ENCODE data around the gene DEFB110.

DEFB110 gene

DNA sequence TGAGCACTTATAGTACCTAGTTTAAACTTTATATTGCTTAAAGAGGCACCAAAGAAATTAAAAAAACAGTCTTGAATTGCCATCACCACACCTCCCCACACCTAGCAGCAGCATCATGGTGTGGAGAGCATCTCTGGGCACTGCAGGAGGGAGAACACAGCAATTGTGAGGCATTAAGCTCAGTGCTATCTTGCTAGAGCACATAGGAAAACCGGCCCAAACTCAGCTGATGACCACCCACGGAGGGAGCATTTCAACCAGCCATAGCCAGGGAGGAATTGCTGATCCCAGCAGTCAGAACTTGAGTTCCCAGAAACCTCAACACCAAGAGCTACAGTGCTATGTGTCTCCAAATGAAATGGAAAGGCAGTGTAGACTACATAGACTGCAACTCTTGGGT is 32.9 kb downstream of the DEFB110 start:
- Histone ChIP-seq H2AK5ac (ENCODE audit: low read depth, low read length) (no peak overlapping the region), H3K14ac (ENCODE audit: low read length) (no peak overlapping the region), H3K79me1 (ENCODE audit: low read depth, low read length) (no peaks in the 10 kb centered on the region), H2BK120ac (ENCODE audit: low read depth, low read length) (no peak overlapping the region), H2BK15ac (ENCODE audit: low read length) (no peak overlapping the region), H4K91ac (ENCODE audit: low read depth, low read length, poor library complexity) (no peak overlapping the region), H3K18ac (ENCODE audit: low read length) (no peak overlapping the region), H3K36me3 (replicated peaks in 1 of 2; ENCODE audit: control insufficient read depth in 2 of 2, insufficient read depth in 2 of 2, low read length in 2 of 2) (no peaks in the 10 kb centered on the region), H2AFZ (ENCODE audit: low read length) (no peak overlapping the region), H3K27me3 (ENCODE audit: control insufficient read depth in 3 of 3, insufficient read depth in 3 of 3, low read depth in 1 of 3, low read length in 3 of 3) (no peaks in the 10 kb centered on the region), H3K4me1 (ENCODE audit: control insufficient read depth in 2 of 2, insufficient read depth in 1 of 2, low read depth in 1 of 2, low read length in 2 of 2) (no peaks in the 10 kb centered on the region), H3K9me3 (replicated peaks in 1 of 2; ENCODE audit: control insufficient read depth in 2 of 2, insufficient read depth in 1 of 2, low read depth in 1 of 2, low read length in 2 of 2) (no peaks in the 10 kb centered on the region), H2BK5ac (ENCODE audit: low read length) (no peak overlapping the region), H3K4me2 (ENCODE audit: insufficient read depth, low read length, poor library complexity, severe bottlenecking) (no peak overlapping the region), H2BK12ac (ENCODE audit: low read length) (no peak overlapping the region), H3K4ac (ENCODE audit: low read length) (no peak overlapping the region), H3K4me3 (ENCODE audit: low read length in 2 of 2) (no peak overlapping the region), H4K8ac (ENCODE audit: low read depth, low read length) (no peak overlapping the region), H3K23ac (ENCODE audit: low read depth, low read length, poor library complexity) (no peak overlapping the region), H3K27ac (replicated peaks; ENCODE audit: low read length) (no peak overlapping the region), H3K9ac (ENCODE audit: low read depth, low read length, poor library complexity) (no peak overlapping the region)
- no CpG with 5 or more reads among the region's 2 CpGs for WGBS, 2 donors (ENCODE audit: extremely low coverage in 2 of 2, insufficient read length in 2 of 2, insufficient replicate concordance in 1 of 2)
- no peak for DNase-seq (ENCODE audit: low spot score)

GRCh38 chr6:49987749-49988148 is 34.0 kb downstream of the DEFB110 start:
- H2AK5ac ChIP-seq (ENCODE audit: low read depth, low read length): no peak overlapping the region
- no peaks in the 10 kb centered on the region for H3K4me1 ChIP-seq (ENCODE audit: control insufficient read depth in 2 of 2, insufficient read depth in 1 of 2, low read depth in 1 of 2, low read length in 2 of 2)
- H2BK15ac ChIP-seq (ENCODE audit: low read length): no peak overlapping the region
- no peaks in the 10 kb centered on the region for H3K27me3 ChIP-seq (ENCODE audit: control insufficient read depth in 3 of 3, insufficient read depth in 3 of 3, low read depth in 1 of 3, low read length in 3 of 3)
- H2BK5ac ChIP-seq (ENCODE audit: low read length): no peak overlapping the region
- no peak overlapping the region for H3K23ac ChIP-seq (ENCODE audit: low read depth, low read length, poor library complexity)
- H4K91ac ChIP-seq (ENCODE audit: low read depth, low read length, poor library complexity): no peak overlapping the region
- no peak overlapping the region for H3K27ac ChIP-seq (replicated peaks; ENCODE audit: low read length)
- no peak overlapping the region for H2BK12ac ChIP-seq (ENCODE audit: low read length)
- no peaks in the 10 kb centered on the region for H3K79me1 ChIP-seq (ENCODE audit: low read depth, low read length)
- no CpG with 5 or more reads among the region's 2 CpGs for WGBS, 2 donors (ENCODE audit: extremely low coverage in 2 of 2, insufficient read length in 2 of 2, insufficient replicate concordance in 1 of 2)
- H2AFZ ChIP-seq (ENCODE audit: low read length): no peak overlapping the region
- no peak overlapping the region for H2BK120ac ChIP-seq (ENCODE audit: low read depth, low read length)
- H3K36me3 ChIP-seq (replicated peaks in 1 of 2; ENCODE audit: control insufficient read depth in 2 of 2, insufficient read depth in 2 of 2, low read length in 2 of 2): no peaks in the 10 kb centered on the region
- H3K18ac ChIP-seq (ENCODE audit: low read length): no peak overlapping the region
- H3K9me3 ChIP-seq (replicated peaks in 1 of 2; ENCODE audit: control insufficient read depth in 2 of 2, insufficient read depth in 1 of 2, low read depth in 1 of 2, low read length in 2 of 2): no peaks in the 10 kb centered on the region
- H3K9ac ChIP-seq (ENCODE audit: low read depth, low read length, poor library complexity): no peak overlapping the region
- H4K8ac ChIP-seq (ENCODE audit: low read depth, low read length): no peak overlapping the region
- H3K14ac ChIP-seq (ENCODE audit: low read length): no peak overlapping the region
- H3K4ac ChIP-seq (ENCODE audit: low read length): no peak overlapping the region
- H3K4me2 ChIP-seq (ENCODE audit: insufficient read depth, low read length, poor library complexity, severe bottlenecking): no peak overlapping the region
- no peak for DNase-seq (ENCODE audit: low spot score)
- no peak overlapping the region for H3K4me3 ChIP-seq (ENCODE audit: low read length in 2 of 2)

DNA sequence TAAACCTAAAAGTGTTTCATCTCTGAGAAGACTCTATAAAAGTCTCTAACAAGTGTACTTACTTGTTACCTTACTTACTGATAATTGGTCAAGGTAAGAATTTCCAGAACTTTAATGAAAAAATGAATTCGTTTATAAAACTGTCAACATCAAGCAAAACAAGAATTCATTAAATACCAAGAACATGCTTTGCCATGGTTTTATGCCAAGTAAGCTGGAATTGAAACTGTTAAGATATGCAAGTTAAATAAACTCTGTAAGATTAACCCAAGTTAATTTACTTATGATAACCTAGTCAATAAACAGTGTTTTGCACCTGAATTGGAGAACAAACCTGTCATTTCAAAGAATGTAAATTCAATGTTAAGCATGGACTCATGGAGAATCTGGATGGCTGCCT is 35.2 kb downstream of the DEFB110 start:
- Histone ChIP-seq H3K79me1 (ENCODE audit: low read depth, low read length) (no peaks in the 10 kb centered on the region), H2BK12ac (ENCODE audit: low read length) (no peak overlapping the region), H2AK5ac (ENCODE audit: low read depth, low read length) (no peak overlapping the region), H3K14ac (ENCODE audit: low read length) (no peak overlapping the region), H2AFZ (ENCODE audit: low read length) (no peak overlapping the region), H3K4me2 (ENCODE audit: insufficient read depth, low read length, poor library complexity, severe bottlenecking) (no peak overlapping the region), H3K4ac (ENCODE audit: low read length) (no peak overlapping the region), H3K36me3 (replicated peaks in 1 of 2; ENCODE audit: control insufficient read depth in 2 of 2, insufficient read depth in 2 of 2, low read length in 2 of 2) (no peaks in the 10 kb centered on the region), H4K91ac (ENCODE audit: low read depth, low read length, poor library complexity) (no peak overlapping the region), H2BK15ac (ENCODE audit: low read length) (no peak overlapping the region), H3K27ac (replicated peaks; ENCODE audit: low read length) (no peak overlapping the region), H4K8ac (ENCODE audit: low read depth, low read length) (no peak overlapping the region), H2BK5ac (ENCODE audit: low read length) (no peak overlapping the region), H3K4me1 (ENCODE audit: control insufficient read depth in 2 of 2, insufficient read depth in 1 of 2, low read depth in 1 of 2, low read length in 2 of 2) (no peaks in the 10 kb centered on the region), H2BK120ac (ENCODE audit: low read depth, low read length) (no peak overlapping the region), H3K23ac (ENCODE audit: low read depth, low read length, poor library complexity) (no peak overlapping the region), H3K18ac (ENCODE audit: low read length) (no peak overlapping the region), H3K9ac (ENCODE audit: low read depth, low read length, poor library complexity) (no peak overlapping the region), H3K27me3 (ENCODE audit: control insufficient read depth in 3 of 3, insufficient read depth in 3 of 3, low read depth in 1 of 3, low read length in 3 of 3) (no peaks in the 10 kb centered on the region), H3K4me3 (ENCODE audit: low read length in 2 of 2) (no peak overlapping the region), H3K9me3 (replicated peaks in 1 of 2; ENCODE audit: control insufficient read depth in 2 of 2, insufficient read depth in 1 of 2, low read depth in 1 of 2, low read length in 2 of 2) (no peaks in the 10 kb centered on the region)
- no CpG with 5 or more reads among the region's 1 CpG for WGBS, 2 donors (ENCODE audit: extremely low coverage in 2 of 2, insufficient read length in 2 of 2, insufficient replicate concordance in 1 of 2)
- no peak for DNase-seq (ENCODE audit: low spot score)

GRCh38 chr6:49982046-49982445 is 39.7 kb downstream of the DEFB110 start:
- Histone ChIP-seq H3K79me1 (ENCODE audit: low read depth, low read length) (no peaks in the 10 kb centered on the region), H2BK12ac (ENCODE audit: low read length) (no peak overlapping the region), H3K36me3 (replicated peaks in 1 of 2; ENCODE audit: control insufficient read depth in 2 of 2, insufficient read depth in 2 of 2, low read length in 2 of 2) (no peaks in the 10 kb centered on the region), H3K23ac (ENCODE audit: low read depth, low read length, poor library complexity) (no peak overlapping the region), H4K91ac (ENCODE audit: low read depth, low read length, poor library complexity) (no peak overlapping the region), H2BK120ac (ENCODE audit: low read depth, low read length) (no peak overlapping the region), H3K4me3 (ENCODE audit: low read length in 2 of 2) (no peak overlapping the region), H3K4me2 (ENCODE audit: insufficient read depth, low read length, poor library complexity, severe bottlenecking) (no peak overlapping the region), H2AFZ (ENCODE audit: low read length) (no peak overlapping the region), H3K27ac (replicated peaks; ENCODE audit: low read length) (no peak overlapping the region), H2AK5ac (ENCODE audit: low read depth, low read length) (no peak overlapping the region), H3K9me3 (replicated peaks in 1 of 2; ENCODE audit: control insufficient read depth in 2 of 2, insufficient read depth in 1 of 2, low read depth in 1 of 2, low read length in 2 of 2) (no peaks in the 10 kb centered on the region), H3K9ac (ENCODE audit: low read depth, low read length, poor library complexity) (no peak overlapping the region), H4K8ac (ENCODE audit: low read depth, low read length) (no peak overlapping the region), H2BK5ac (ENCODE audit: low read length) (no peak overlapping the region), H3K18ac (ENCODE audit: low read length) (no peak overlapping the region), H3K4me1 (ENCODE audit: control insufficient read depth in 2 of 2, insufficient read depth in 1 of 2, low read depth in 1 of 2, low read length in 2 of 2) (no peaks in the 10 kb centered on the region), H3K27me3 (ENCODE audit: control insufficient read depth in 3 of 3, insufficient read depth in 3 of 3, low read depth in 1 of 3, low read length in 3 of 3) (no peaks in the 10 kb centered on the region), H2BK15ac (ENCODE audit: low read length) (no peak overlapping the region), H3K4ac (ENCODE audit: low read length) (no peak overlapping the region), H3K14ac (ENCODE audit: low read length) (no peak overlapping the region)
- no peak for DNase-seq (ENCODE audit: low spot score)
- no CpG with 5 or more reads among the region's 2 CpGs for WGBS, 2 donors (ENCODE audit: extremely low coverage in 2 of 2, insufficient read length in 2 of 2, insufficient replicate concordance in 1 of 2)
